Hippocampal formation (tissue), 2 donors: Measurements from ENCODE around the gene LYAR.

Source experiments
- DNase-seq, 2 donors: peaks; one replicate each; lab custom pipeline; 2025; lab: John Stamatoyannopoulos, UW

LYAR gene

DNA sequence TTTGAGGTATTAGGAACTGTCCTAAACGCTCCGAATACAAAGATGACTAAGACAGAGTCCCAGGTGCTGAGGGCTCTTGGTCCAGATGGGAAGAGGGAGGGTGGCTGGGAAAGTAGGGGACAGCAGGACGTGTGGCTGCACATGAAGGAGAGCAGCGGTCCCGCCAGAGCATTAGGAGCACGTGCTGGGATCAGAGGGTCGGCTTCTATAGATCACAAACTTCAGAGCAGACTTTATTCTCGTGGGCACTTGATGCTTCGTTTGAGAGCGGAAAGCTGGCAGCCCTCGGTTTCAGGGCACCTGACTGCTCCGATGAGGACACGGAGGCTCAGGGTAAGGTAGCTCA lies 26.2 kb upstream of the LYAR start:
- DNase-seq: no peak

DNA sequence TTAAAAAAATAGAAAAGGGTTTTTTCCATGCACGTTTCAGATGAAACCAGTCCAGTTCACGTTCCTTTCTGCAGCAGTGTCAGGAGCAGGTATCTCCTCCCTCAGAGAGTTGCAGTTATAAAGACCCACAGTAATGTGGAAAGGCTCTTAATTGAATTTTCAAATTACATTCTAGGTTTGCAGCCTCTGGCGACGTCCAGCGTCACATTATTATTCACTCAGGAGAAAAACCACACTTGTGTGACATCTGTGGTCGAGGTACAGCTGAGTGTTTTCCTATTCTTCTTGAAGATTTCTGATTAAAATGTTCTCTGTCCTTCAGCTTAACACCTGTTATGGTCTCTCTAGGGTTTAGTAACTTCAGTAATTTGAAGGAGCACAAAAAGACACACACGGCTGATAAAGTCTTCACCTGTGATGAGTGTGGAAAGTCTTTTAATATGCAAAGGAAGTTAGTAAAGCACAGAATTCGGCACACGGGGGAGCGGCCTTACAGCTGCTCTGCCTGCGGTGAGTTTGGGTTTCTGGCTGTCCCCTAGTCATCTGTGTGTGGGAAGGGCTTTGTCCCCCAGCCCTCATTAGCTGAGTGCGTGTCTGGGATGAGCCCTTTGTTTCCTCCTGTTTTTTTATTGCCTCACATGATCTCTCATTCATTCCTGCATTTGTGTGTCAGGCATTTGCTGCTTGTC lies 25.7 kb upstream of the LYAR start:
- DNase-seq: no peak

- peak in 1 of 2 donors; percentile 26 for DNase-seq
Observed at GRCh38 chr4:4311193-4311592, 21.2 kb upstream of the LYAR start.

- no peak for DNase-seq
Observed at GRCh38 chr4:4308800-4309441, 19.0 kb upstream of the LYAR start.

DNA sequence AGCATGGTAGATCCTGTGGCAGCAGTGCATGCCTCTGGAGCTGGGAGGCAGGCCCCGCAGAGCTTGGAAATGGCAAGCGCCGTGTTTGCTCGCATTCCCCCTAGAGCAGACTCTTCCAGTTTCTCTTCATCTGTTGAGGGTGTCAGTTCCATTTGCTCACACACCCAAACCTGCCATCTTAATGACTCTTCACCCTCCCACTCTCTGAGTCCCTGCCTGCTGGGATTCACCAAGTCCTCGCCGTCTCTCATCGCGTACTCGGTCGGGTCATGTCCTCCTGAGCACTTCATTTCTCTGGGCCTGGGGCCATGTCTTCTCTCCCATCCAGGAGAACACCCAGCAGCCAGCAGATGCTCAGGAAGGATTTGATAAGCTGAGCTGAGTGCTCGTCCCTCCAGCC lies 17.0 kb upstream of the LYAR start:
- DNase-seq: no peak

DNA sequence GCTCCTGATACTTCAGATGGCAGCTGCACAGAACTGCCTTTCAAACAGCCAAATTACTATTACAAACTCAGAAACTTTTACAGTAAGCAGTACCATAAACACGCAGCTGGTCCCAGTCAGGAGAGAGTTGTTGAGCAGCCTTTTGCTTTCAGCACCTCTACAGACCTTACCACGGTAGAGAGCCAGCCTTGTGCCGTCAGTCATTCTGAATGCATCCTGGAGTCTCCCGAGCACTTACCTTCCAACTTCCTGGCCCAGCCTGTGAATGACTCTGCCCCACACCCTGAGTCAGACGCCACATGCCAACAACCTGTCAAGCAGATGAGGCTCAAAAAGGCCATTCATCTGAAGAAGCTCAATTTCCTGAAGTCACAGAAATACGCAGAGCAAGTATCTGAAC lies 12.5 kb upstream of the LYAR start:
- no peak for DNase-seq

- no peak for DNase-seq
Observed at GRCh38 chr4:4302001-4302400, 12.0 kb upstream of the LYAR start.

GRCh38 chr4:4299006-4299405 lies 9.1 kb upstream of the LYAR start:
- no peak for DNase-seq

DNA sequence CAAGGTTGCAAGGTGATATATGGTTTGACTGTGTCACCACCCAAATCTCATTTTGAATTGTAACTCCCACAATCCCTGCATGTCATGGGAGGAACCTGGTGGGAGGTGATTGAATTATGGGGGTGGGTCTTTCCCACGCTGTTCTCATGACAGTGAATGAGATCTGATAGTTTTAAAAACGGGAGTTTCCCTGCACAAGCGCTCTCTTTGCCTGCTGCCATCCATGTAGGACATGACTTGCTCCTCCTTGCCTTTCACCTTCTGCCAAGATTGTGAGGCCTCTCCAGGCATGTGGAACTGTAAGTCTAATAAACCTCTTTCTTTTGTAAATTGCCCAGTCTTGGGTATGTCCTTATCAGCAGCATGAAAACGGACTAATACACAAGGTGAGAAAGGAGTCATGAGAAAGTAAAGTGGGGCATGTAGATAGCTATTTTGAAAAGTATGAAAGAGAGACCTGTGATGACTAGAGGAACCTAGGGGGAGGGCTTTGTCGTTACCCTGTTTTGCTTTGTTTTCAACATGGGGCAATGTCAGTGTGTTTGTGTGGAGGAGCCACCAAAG lies 6.4 kb upstream of the LYAR start:
- no peak for DNase-seq

DNA sequence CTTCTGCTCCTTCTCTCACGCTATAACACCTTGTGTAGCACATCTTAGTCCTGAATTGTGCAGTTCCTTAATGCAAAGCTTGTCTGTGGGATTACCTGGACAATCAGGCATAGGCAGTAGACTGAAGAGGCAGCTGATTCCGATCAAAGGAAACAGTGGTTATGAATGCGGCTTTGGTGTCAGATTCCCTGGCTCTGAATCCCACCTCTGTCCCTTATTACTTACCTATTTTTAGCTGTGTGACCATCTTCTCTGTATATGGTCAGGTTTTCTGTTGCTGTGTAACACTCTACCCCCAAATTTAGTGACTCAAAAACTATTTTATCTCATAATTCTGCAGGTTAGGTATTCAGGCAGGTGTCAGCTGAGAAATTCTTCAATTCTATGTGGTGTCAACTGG lies 3.3 kb upstream of the LYAR start:
- DNase-seq: no peak

- DNase-seq: peak in 1 of 2 donors; percentile 35
Observed at GRCh38 chr4:4289597-4289940, 385 bp downstream of the LYAR start.

GRCh38 chr4:4289055-4289454 lies 899 bp downstream of the LYAR start:
- no peak for DNase-seq

- DNase-seq: no peak
Observed at GRCh38 chr4:4288098-4288497, 1.9 kb downstream of the LYAR start.

- DNase-seq: no peak
Observed at GRCh38 chr4:4284827-4285618, 4.9 kb downstream of the LYAR start.

DNA sequence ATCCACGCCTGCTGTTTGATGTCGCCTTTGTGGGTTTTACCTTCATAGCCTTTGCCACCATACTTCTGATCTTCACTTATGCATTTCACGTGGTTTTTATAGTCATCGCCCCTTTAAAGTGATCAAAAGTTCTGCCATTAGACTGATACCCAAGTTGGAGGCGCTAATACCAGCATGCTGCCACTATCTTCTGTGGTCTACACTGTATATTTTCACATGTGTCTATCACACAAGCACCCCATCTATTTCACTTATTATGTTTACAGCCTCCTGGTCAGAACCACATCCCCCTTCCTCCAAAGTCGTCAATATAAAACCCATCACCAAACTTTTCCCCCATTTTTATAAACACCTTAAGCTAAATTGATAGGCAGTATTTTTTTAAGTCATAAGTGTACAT lies 8.2 kb downstream of the LYAR start:
- DNase-seq: no peak

DNA sequence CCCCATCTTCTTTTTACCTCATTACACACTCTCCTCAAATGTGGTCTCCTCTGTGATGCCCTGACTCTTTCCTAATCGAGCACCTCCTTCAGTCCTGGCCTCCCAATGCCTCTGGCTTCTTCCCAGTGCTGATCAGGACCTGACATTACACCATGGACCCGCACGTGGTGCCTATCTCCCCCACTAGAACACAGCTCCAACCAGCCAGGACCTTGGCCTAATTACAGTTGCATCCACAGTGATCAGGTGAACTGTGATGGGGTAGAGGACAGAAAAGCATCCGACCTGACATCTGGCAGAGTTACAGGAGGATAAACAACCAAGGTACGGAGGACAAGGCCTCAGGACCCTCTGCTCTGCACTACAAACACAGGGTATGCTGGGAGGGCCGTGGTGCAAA lies 12.4 kb downstream of the LYAR start:
- no peak for DNase-seq

GRCh38 chr4:4274226-4274625 lies 15.7 kb downstream of the LYAR start:
- no peak for DNase-seq

GRCh38 chr4:4271912-4272311 lies 18.0 kb downstream of the LYAR start:
- no peak for DNase-seq

DNA sequence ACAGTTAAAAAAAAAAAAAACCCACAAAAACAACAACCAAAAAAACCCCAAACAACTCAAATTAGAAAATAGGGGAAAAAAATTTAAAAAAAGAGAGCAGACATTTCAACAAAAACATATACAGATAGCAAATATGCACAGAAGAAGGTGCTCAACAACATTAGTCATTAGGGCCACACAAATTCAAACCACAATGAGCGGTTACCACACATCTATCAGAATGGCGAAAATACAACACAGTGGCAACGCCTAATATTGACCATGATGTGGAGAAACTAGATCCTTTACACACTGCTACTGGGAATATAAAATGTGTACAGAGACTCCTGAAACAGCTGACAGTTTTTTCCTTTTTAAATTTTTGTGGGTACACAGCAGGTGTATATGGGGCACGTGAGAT lies 19.4 kb downstream of the LYAR start:
- DNase-seq: no peak

- no peak for DNase-seq
Observed at GRCh38 chr4:4269856-4270255, 20.1 kb downstream of the LYAR start.

- DNase-seq: no peak
Observed at GRCh38 chr4:4269331-4269731, 20.6 kb downstream of the LYAR start.

DNA sequence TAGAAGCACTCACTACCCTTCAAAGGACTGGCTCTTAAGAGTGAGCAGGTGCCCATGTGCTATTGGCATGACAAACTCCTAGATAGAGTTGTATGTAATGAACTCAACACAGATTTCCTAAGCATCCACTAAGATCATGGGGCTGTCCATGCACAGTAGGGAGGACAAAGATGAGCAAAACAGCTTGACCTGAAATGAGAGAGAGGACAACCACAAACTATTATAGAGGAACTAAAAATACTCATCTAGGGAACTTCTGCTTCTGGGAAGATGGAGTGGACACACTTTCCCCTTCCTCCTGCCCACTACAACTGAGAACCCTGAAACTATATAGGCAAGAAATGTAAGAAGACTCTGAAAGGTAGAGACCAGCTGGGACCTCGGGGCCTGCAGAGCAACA lies 21.2 kb downstream of the LYAR start:
- DNase-seq: no peak

DNA sequence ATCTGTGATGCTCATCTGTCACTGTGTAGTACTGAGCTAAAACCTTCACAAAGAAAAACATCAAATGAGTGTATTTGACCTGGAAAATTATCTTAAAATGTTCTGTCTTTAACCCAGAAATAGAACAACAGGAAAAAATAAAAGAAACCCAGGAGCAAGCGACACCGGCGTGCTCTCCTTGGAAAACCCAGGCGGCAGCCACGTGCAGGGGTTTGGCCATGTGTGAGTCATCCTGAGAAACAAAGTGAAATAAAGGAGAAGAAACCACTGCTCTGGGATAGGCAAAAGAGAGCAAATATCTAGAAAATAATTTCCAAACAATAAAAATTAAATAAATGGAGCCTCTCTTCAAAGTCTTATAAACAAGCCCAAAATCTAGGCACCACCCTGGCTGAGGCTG lies 22.0 kb downstream of the LYAR start:
- DNase-seq: no peak
